HUDEP-2 (cell line): ENCODE results near the gene WSCD1.

Source experiments
- DNase-seq, 76 experiments: peaks; one replicate each; lab custom pipeline; 2025; ENCODE audit not compliant: unreplicated experiment in 76 of 76; lab: John Stamatoyannopoulos, UW

The WSCD1 gene

GRCh38 chr17:6069539-6070429 is at the start of gene WSCD1:
TSS of gene WSCD1 (plus strand) at chr17:6070379. CDS start at chr17:6080659, 10,280 bp downstream.
- no peak for DNase-seq

GRCh38 chr17:6021011-6021400 is 49.2 kb upstream of the WSCD1 start:
- no peak for DNase-seq

- no peak for DNase-seq
These were observed 48.6 kb upstream of the WSCD1 start for GRCh38 chr17:6021627-6022026.

- DNase-seq, result no peak
These were observed 46.9 kb upstream of the WSCD1 start for GRCh38 chr17:6023036-6023831.

DNA sequence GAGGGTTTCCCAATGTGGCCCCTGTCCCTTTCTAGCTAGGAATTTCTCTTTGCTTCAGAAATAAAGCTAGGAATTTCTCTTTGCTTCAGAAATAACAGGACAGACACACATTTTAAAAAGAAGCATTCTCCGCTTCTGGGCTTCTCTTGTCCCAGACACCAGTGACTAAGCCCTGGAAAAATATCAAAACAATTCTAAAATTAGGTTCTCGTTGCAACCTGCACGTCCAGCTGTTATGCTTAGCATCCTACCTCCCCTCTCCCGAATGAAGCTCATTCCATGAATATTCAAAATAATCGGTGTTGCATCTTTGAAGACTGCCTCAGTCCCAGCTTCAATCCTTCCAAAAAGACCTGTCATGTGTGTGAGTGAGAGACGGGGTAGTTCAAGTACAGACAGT is 45.6 kb upstream of the WSCD1 start:
- no peak for DNase-seq

- DNase-seq, result no peak
These were observed 42.7 kb upstream of the WSCD1 start for GRCh38 chr17:6027342-6028024.

DNA sequence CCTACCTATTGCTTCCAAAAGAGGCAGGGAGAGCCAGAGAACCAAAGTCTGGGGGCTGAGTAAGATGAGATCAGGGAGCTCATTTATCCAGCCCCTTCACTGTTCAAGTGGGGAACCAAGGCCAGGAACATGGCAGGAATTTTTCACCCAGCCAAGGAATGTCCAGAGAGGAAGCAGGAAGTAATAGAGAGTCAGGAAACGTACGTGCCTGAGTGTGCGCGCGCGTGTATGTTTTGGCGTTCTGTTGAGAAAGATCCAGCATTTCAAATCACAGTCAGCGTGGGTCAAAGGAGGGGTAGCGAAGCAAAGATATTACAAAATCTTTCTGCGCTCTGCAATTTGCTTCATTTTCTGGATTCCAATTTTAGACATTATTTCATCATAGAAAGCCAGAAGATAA is 41.9 kb upstream of the WSCD1 start:
- no peak for DNase-seq

GRCh38 chr17:6035801-6036394 is 34.3 kb upstream of the WSCD1 start:
- no peak for DNase-seq

DNA sequence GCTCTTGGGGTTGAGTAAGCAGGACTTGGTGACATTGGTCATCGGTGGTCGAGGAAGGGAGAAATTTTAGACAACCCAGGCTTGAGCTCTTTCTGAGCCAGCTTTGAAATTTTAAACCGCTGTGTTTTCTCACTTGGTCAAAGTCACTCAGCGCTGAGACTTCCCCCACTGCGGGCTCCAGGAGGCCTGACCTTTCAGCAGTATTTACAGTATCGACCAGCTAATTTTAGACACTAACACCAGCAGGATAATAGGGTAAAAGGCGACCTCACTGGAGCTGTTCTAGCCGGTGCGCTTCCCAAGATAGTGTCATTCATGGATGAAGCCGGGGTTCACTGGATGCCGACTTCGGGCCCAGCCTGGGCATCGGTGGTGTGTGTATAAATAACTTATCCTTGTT is 29.7 kb upstream of the WSCD1 start:
- DNase-seq, result no peak

- no peak for DNase-seq
These were observed 28.9 kb upstream of the WSCD1 start for GRCh38 chr17:6041246-6041645.

- no peak for DNase-seq
These were observed 26.8 kb upstream of the WSCD1 start for GRCh38 chr17:6043405-6043804.

- no peak for DNase-seq
These were observed 25.9 kb upstream of the WSCD1 start for GRCh38 chr17:6044261-6044660.

DNA sequence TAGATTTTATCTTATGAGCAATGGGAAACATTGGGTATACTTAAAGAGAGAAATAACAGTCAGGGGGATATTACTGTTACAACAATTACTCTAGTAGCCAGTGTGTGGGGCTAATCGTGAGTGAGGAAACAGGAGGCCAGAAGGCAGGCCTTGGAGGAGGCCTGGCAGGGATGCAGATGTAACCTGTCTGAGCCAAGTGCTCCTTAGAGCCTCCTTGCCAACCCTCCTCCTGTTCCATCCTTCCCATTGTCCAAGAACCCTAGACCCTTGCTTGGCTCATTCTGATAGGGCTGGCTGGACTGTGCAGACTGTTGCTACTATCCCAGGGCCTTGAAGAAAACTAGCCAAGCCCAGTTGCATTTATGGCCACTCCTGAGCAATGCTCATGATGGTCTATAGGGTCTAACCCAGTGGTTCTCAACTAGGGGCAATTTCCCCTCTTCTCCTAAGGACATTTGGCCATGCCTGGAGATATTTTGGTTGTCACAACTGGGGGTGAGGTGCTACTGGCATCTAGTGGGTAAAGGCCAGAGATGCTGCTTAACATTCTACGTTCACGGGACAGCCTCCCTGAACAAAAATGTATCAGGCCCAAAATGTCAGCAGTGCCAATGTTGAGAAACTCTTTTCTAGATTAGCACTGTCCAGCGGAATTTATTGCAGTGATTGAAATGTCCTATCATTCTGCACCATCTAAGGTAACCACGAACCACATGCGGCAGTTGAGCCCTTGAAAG is 24.4 kb upstream of the WSCD1 start:
- no peak for DNase-seq

DNA sequence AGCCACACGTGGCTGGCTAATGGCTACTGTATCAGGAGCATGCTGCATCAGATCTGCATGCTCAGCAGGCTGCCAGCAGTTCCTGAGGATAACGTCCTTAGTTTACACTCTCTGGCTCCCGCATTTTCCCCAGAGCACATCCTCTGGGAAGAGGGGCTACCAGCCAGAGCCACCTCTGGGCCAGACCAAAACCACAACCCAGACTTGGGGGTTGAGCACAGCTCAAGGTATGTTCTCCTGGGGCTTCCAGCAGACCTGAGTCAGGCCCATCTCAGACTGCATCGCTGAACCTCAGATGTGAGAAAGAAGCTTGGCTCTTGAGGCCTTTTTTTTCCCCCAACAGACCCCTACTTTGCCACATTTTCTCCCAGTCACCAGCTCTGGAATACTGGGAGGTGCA is 23.7 kb upstream of the WSCD1 start:
- DNase-seq, result no peak

DNA sequence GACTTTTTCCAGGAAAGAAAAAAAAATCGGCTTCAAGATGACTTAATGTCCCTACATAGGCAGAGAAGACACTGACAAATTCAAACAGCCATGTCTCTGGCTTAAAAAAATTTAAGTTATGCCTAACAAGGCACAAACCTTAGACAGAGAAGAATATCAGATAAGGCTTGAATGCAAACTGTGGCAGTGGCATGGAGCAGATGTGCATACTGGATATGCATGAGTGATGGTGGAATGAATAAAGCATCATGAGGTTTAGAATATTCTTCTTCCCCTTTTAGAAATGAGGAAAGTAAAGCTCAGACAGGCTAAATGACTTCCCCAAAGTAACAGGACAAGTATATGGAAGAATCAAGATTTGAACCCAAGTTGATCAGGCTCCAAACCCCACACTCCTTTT is 23.2 kb upstream of the WSCD1 start:
- no peak for DNase-seq

GRCh38 chr17:6047966-6048365 is 22.2 kb upstream of the WSCD1 start:
- DNase-seq, result no peak

- no peak for DNase-seq
These were observed 21.7 kb upstream of the WSCD1 start for GRCh38 chr17:6048486-6048885.

- DNase-seq, result no peak
These were observed 17.3 kb upstream of the WSCD1 start for GRCh38 chr17:6052926-6053325.

DNA sequence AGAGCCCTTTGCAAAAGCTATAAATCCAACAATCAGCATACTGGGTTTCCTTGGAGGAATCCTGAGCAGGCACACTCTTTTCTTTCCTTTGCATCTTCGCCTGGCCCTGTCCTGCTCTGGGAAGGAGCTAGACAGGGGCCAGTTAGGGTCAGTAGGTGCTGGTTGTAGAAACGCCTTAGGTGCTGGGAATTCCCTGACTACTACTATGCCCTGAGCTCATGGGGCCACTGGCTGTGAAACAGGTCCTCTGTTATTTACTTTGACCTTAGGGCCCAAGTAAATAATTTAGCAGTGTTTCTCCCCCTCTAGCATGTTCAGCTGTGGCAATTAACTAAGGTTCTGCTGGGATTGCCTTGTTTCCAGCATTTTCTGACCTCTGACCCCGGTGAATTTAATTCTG is 15.8 kb upstream of the WSCD1 start:
- no peak for DNase-seq

GRCh38 chr17:6056104-6056503 is 14.1 kb upstream of the WSCD1 start:
- DNase-seq, result no peak
